Measurements from ENCODE around the gene MARCHF3. TPM values are rescaled to one million over a fixed set of nuclear protein-coding genes. Genes with fewer than 3 reads are reported as not detected.

The MARCHF3 gene
- total RNA-seq, 1 experiment from 2014 or later = 16.1 TPM

DNA sequence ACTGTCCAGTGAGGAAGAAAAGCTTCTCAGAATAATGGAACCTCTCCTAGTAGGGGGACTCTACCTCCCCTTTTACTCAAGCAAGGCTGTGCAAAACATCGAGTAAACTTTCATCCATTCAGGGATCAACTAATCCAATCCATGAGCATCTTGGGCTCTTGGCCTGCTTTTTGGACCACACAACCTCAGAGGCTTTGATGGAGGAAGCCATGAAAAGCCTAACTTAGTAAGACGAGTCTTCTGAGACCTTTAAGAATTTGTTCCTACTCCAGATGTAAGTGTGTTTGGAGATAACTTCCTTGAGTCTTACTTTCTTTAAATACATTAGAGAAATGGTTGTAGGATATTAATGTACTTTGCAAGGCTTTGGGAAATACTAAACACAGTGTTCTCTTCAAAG lies 49.1 kb downstream of the MARCHF3 start:
- CTCF ChIA-PET = no interaction called here
- no peaks in the 10 kb centered on the region for H3K36me3 Mint-ChIP-seq
- TF ChIP-seq NFYB (CRISPR knock-in tag; conservative IDR thresholded peaks at IDR 0.05; ENCODE audit: low read depth) (no peak), HMGA2 (CRISPR knock-in tag; IDR thresholded peaks at IDR 0.05) (no peak), ETV6 (CRISPR knock-in tag; IDR thresholded peaks at IDR 0.05) (no peak), IRF2 (CRISPR knock-in tag; IDR thresholded peaks at IDR 0.05; ENCODE audit: borderline replicate concordance, low read depth) (no peak), SOX15 (CRISPR knock-in tag; IDR thresholded peaks at IDR 0.05) (no peak), PRRX2 (CRISPR knock-in tag; IDR thresholded peaks at IDR 0.05) (no peak), ZNF138 (CRISPR knock-in tag; conservative IDR thresholded peaks at IDR 0.05) (no peak), NFATC4 (CRISPR knock-in tag; IDR thresholded peaks at IDR 0.05) (no peak), CREM (CRISPR knock-in tag; IDR thresholded peaks at IDR 0.05) (no peak)
- TF ChIP-seq, protein P1, sequence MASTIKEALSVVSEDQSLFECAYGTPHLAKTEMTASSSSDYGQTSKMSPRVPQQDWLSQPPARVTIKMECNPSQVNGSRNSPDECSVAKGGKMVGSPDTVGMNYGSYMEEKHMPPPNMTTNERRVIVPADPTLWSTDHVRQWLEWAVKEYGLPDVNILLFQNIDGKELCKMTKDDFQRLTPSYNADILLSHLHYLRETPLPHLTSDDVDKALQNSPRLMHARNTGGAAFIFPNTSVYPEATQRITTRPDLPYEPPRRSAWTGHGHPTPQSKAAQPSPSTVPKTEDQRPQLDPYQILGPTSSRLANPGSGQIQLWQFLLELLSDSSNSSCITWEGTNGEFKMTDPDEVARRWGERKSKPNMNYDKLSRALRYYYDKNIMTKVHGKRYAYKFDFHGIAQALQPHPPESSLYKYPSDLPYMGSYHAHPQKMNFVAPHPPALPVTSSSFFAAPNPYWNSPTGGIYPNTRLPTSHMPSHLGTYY (CRISPR knock-in tag; IDR thresholded peaks at IDR 0.05) = no peak
- TF ChIP-seq, protein P2, sequence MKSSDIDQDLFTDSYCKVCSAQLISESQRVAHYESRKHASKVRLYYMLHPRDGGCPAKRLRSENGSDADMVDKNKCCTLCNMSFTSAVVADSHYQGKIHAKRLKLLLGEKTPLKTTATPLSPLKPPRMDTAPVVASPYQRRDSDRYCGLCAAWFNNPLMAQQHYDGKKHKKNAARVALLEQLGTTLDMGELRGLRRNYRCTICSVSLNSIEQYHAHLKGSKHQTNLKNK (CRISPR knock-in tag; IDR thresholded peaks at IDR 0.05) = no peak
- TF ChIP-seq, protein P3, sequence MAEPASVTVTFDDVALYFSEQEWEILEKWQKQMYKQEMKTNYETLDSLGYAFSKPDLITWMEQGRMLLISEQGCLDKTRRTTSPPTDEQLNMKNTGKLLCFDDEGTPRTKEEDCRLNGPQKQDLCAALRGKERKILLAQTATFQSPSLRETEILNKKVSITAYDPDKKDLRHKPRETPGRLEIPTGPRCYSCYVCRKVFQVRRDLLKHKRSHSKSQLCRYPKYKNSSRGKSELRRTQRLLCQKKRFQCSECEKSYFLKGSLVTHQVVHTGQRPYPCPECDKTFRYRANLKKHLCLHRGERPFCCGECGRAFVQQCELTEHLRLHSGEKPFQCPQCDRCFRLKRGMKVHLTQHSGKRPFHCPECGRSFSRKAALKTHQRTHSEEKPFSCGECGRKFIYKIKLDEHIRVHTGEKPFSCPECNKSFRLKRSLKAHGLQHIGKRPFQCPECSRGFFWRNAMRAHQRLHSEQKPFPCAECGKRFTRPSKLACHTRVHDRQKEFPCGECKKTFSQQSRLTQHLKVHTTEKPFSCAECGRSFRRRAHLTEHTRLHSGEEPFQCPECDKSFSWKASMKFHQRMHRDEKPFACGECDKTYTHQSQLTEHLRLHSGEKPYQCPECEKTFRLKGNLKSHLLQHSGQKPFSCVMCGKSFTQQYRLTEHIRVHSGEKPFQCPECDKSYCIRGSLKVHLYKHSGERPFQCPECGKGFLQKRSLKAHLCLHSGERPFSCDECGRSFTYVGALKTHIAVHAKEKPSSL (CRISPR knock-in tag; conservative IDR thresholded peaks at IDR 0.05) = no peak
- TF ChIP-seq, protein P4, sequence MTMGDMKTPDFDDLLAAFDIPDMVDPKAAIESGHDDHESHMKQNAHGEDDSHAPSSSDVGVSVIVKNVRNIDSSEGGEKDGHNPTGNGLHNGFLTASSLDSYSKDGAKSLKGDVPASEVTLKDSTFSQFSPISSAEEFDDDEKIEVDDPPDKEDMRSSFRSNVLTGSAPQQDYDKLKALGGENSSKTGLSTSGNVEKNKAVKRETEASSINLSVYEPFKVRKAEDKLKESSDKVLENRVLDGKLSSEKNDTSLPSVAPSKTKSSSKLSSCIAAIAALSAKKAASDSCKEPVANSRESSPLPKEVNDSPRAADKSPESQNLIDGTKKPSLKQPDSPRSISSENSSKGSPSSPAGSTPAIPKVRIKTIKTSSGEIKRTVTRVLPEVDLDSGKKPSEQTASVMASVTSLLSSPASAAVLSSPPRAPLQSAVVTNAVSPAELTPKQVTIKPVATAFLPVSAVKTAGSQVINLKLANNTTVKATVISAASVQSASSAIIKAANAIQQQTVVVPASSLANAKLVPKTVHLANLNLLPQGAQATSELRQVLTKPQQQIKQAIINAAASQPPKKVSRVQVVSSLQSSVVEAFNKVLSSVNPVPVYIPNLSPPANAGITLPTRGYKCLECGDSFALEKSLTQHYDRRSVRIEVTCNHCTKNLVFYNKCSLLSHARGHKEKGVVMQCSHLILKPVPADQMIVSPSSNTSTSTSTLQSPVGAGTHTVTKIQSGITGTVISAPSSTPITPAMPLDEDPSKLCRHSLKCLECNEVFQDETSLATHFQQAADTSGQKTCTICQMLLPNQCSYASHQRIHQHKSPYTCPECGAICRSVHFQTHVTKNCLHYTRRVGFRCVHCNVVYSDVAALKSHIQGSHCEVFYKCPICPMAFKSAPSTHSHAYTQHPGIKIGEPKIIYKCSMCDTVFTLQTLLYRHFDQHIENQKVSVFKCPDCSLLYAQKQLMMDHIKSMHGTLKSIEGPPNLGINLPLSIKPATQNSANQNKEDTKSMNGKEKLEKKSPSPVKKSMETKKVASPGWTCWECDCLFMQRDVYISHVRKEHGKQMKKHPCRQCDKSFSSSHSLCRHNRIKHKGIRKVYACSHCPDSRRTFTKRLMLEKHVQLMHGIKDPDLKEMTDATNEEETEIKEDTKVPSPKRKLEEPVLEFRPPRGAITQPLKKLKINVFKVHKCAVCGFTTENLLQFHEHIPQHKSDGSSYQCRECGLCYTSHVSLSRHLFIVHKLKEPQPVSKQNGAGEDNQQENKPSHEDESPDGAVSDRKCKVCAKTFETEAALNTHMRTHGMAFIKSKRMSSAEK (CRISPR knock-in tag; IDR thresholded peaks at IDR 0.05; ENCODE audit: borderline replicate concordance) = no peak
- TF ChIP-seq, protein P5, sequence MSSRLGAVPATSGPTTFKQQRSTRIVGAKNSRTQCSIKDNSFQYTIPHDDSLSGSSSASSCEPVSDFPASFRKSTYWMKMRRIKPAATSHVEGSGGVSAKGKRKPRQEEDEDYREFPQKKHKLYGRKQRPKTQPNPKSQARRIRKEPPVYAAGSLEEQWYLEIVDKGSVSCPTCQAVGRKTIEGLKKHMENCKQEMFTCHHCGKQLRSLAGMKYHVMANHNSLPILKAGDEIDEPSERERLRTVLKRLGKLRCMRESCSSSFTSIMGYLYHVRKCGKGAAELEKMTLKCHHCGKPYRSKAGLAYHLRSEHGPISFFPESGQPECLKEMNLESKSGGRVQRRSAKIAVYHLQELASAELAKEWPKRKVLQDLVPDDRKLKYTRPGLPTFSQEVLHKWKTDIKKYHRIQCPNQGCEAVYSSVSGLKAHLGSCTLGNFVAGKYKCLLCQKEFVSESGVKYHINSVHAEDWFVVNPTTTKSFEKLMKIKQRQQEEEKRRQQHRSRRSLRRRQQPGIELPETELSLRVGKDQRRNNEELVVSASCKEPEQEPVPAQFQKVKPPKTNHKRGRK (CRISPR knock-in tag; IDR thresholded peaks at IDR 0.05; ENCODE audit: borderline replicate concordance) = no peak
- TF ChIP-seq, protein P6, sequence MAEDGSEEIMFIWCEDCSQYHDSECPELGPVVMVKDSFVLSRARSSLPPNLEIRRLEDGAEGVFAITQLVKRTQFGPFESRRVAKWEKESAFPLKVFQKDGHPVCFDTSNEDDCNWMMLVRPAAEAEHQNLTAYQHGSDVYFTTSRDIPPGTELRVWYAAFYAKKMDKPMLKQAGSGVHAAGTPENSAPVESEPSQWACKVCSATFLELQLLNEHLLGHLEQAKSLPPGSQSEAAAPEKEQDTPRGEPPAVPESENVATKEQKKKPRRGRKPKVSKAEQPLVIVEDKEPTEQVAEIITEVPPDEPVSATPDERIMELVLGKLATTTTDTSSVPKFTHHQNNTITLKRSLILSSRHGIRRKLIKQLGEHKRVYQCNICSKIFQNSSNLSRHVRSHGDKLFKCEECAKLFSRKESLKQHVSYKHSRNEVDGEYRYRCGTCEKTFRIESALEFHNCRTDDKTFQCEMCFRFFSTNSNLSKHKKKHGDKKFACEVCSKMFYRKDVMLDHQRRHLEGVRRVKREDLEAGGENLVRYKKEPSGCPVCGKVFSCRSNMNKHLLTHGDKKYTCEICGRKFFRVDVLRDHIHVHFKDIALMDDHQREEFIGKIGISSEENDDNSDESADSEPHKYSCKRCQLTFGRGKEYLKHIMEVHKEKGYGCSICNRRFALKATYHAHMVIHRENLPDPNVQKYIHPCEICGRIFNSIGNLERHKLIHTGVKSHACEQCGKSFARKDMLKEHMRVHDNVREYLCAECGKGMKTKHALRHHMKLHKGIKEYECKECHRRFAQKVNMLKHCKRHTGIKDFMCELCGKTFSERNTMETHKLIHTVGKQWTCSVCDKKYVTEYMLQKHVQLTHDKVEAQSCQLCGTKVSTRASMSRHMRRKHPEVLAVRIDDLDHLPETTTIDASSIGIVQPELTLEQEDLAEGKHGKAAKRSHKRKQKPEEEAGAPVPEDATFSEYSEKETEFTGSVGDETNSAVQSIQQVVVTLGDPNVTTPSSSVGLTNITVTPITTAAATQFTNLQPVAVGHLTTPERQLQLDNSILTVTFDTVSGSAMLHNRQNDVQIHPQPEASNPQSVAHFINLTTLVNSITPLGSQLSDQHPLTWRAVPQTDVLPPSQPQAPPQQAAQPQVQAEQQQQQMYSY (CRISPR knock-in tag; IDR thresholded peaks at IDR 0.05) = no peak
- TF ChIP-seq, protein P7, sequence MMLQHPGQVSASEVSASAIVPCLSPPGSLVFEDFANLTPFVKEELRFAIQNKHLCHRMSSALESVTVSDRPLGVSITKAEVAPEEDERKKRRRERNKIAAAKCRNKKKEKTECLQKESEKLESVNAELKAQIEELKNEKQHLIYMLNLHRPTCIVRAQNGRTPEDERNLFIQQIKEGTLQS (CRISPR knock-in tag; conservative IDR thresholded peaks at IDR 0.05) = no peak
- TF ChIP-seq, protein P8, sequence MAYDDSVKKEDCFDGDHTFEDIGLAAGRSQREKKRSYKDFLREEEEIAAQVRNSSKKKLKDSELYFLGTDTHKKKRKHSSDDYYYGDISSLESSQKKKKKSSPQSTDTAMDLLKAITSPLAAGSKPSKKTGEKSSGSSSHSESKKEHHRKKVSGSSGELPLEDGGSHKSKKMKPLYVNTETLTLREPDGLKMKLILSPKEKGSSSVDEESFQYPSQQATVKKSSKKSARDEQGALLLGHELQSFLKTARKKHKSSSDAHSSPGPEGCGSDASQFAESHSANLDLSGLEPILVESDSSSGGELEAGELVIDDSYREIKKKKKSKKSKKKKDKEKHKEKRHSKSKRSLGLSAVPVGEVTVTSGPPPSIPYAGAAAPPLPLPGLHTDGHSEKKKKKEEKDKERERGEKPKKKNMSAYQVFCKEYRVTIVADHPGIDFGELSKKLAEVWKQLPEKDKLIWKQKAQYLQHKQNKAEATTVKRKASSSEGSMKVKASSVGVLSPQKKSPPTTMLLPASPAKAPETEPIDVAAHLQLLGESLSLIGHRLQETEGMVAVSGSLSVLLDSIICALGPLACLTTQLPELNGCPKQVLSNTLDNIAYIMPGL (CRISPR knock-in tag; IDR thresholded peaks at IDR 0.05) = no peak
- DNase-seq (ENCODE audit: low spot score) (no peak), ATAC-seq (no peak)
- no peak overlapping the region for H3K27ac Mint-ChIP-seq
- peaks cover 26% of the 10 kb centered on the region for H3K4me1 Mint-ChIP-seq
- POLR2A ChIA-PET = no interaction called here
- no peaks in the 10 kb centered on the region for H3K27me3 Mint-ChIP-seq (ENCODE audit: low read depth)
- no peaks in the 10 kb centered on the region for H3K9me3 Mint-ChIP-seq
- no peak overlapping the region for H3K4me3 Mint-ChIP-seq

Measured in WTC11 (cell line).